HL-60 (cell line): ENCODE data around the gene ANLN.

ENCODE experiments used
- DNase-seq, 2 experiments: peaks; one replicate each; pipeline ENCODE4 v3.0.0-alpha.2; 2010 to 2020; ENCODE audit warnings: low read depth in 1 of 2, low spot score in 1 of 2
- H3K27ac ChIP-seq: fragments of 250-450 bp; sonication (Bioruptor Pico); replicated peaks from 2 replicates; pipeline ENCODE4 v1.5.1; 2020; ENCODE audit warnings: mild to moderate bottlenecking, moderate library complexity
- H3K27me3 ChIP-seq: fragments of 250-450 bp; sonication (Bioruptor Pico); 2 replicates; pipeline ENCODE4 v1.5.1; 2021; ENCODE audit warnings: mild to moderate bottlenecking, moderate library complexity; ENCODE audit not compliant: insufficient read depth, poor library complexity, severe bottlenecking
- H3K4me3 ChIP-seq: replicated peaks from 2 replicates; pipeline ENCODE4 v1.5.1; 2011; ENCODE audit warnings: mild to moderate bottlenecking, control low read depth, low read length; ENCODE audit not compliant: insufficient read depth
- CTCF ChIP-seq: IDR thresholded peaks from one replicate; pipeline ENCODE4 v1.5.1; 2011; ENCODE audit warnings: low read length, control low read depth, inconsistent platforms; ENCODE audit not compliant: insufficient read depth
- GABPA ChIP-seq: IDR thresholded peaks from 2 replicates; pipeline ENCODE4 v1.6.1; 2012; ENCODE audit warnings: low read depth
- POLR2AphosphoS5 ChIP-seq: IDR thresholded peaks from 2 replicates; pipeline ENCODE4 v1.6.1; 2012; ENCODE audit warnings: low read depth
- REST ChIP-seq: IDR thresholded peaks from 2 replicates; pipeline ENCODE4 v1.6.1; 2012; ENCODE audit warnings: low read depth; ENCODE audit not compliant: insufficient replicate concordance
- SPI1 ChIP-seq: IDR thresholded peaks from 2 replicates; pipeline ENCODE4 v1.6.1; 2012; ENCODE audit warnings: low read depth, mild to moderate bottlenecking, borderline replicate concordance

The ANLN gene

GRCh38 chr7:36472141-36472729 is 82.6 kb downstream of the ANLN start:
- no peaks in the 10 kb centered on the region for H3K27me3 ChIP-seq
- H3K4me3 ChIP-seq, result no peak overlapping the region
- DNase-seq, result no peak
- H3K27ac ChIP-seq, result no peak overlapping the region
- no peak for TF ChIP-seq GABPA
- TF ChIP-seq REST, result no peak
- no peak for TF ChIP-seq CTCF
- TF ChIP-seq POLR2AphosphoS5, result no peak
- no peak for TF ChIP-seq SPI1

GRCh38 chr7:36473454-36474282 is 84.0 kb downstream of the ANLN start:
- H3K27ac ChIP-seq, result no peak overlapping the region
- peak in 1 of 2 experiments; percentile 60 for DNase-seq
- no peak for TF ChIP-seq GABPA
- TF ChIP-seq CTCF, result peak; percentile 32
- H3K4me3 ChIP-seq, result no peak overlapping the region
- no peaks in the 10 kb centered on the region for H3K27me3 ChIP-seq

- DNase-seq, result no peak
- Histone ChIP-seq H3K27ac (no peak overlapping the region), H3K4me3 (no peak overlapping the region), H3K27me3 (no peaks in the 10 kb centered on the region)
- no peak for TF ChIP-seq POLR2AphosphoS5
- TF ChIP-seq SPI1, result no peak
- TF ChIP-seq REST, result no peak
- TF ChIP-seq GABPA, result no peak
- no peak for TF ChIP-seq CTCF
Observed at GRCh38 chr7:36474283-36475010, 84.8 kb downstream of the ANLN start.
